ENCODE data around the gene FBXO15.
A peak's percentile ranks its signal among the peaks of the same experiment; 100 is the strongest.

FBXO15 gene

GRCh38 chr18:74040459-74041332 lies 106.9 kb downstream of the FBXO15 start:
- peak; percentile 55 for DNase-seq

DNA sequence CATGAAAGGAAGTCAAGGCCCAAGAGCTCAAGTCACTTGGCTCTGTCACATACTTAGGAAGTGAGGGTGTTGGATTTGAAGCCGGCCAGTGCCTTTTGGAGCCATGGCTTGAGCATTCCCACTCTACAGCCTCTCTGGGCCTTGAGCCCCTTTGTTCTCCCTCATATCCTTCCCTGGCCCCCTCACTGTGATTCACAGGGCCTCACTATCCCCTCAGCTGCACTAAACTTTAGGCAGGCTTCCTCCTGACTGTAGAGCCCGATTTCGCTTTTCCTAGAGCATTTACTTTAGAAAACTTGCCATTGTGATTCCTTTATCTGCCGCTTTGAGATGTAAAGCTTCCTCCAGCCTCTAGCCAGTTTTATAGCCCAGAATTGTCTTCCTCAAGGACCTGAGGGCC lies 107.6 kb downstream of the FBXO15 start:
- DNase-seq: no peak

DNA sequence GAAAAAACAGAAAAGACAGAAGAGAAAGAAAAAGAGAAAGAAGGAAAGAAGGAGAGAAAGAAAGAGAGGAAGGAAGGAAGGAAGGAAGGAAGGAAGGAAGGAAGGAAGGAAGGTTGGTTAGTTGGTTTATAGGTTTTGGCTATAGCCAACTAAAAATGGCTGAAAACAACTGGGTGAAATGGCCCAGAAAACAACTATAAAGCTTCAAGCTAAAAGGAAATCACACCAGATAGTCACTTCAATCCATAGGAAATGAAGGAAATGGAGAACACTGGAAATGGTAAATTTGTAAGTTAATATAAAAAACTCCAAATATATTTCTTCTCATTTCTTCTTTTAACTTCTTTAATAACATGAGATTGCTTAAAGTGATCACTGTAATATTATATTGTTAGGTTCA lies 118.5 kb downstream of the FBXO15 start:
- no peak for DNase-seq

Measured in activated CD4-positive, alpha-beta T cell treated with anti-CD3 and anti-CD28 coated beads for 1 hour (primary cell).